Measurements from ENCODE around the gene INPP5D. TPM values are rescaled to one million over a fixed set of nuclear protein-coding genes. Genes with fewer than 3 reads are reported as not detected.

Gene INPP5D
- total and polyA plus RNA-seq, 2 of the 8 experiments (the other 6 are each of a cell fraction or from before 2014, with no cell fraction given): 4.5 to 7.1 TPM

DNA sequence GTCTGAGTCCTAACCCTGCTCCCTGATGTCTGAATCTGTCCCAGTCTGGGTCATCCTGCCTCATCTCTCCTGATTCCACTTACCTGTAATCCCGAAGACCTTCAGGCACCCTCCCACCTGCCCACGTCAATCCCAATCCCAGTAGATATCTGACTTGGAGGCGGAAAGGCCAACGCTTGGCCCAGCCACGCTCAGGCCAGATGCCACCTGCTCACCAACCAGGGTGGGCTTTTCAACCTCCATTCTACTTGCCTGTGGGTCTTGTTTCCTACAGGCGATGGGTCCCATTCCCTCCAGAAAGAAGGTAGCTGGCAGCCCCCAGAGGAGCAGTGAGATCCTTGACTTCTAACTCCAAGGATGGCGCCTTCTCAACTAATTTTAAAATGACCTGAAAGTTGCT lies 59.7 kb downstream of the INPP5D start:
- Histone ChIP-seq H4K20me1 (replicated peaks in 1 of 2; ENCODE audit: control insufficient read depth in 1 of 2, insufficient read depth in 2 of 2, low read length in 2 of 2) (no peaks in the 10 kb centered on the region), H3K23ac (ENCODE audit: insufficient read length) (no peak overlapping the region), H2BK12ac (ENCODE audit: low read depth, low read length) (no peak overlapping the region), H2BK120ac (replicated peaks; ENCODE audit: low read depth, low read length) (no peak overlapping the region), H3K4me3 (ENCODE audit: extremely low read depth in 1 of 4, insufficient read depth in 2 of 4, low read depth in 3 of 4, low read length in 4 of 4) (no peak overlapping the region), H3K14ac (ENCODE audit: insufficient read length) (no peak overlapping the region), H3K36me3 (ENCODE audit: control insufficient read depth in 2 of 4, insufficient read depth in 4 of 4, low read length in 3 of 4) (no peaks in the 10 kb centered on the region), H2AK5ac (ENCODE audit: low read depth, low read length) (no peak overlapping the region), H3K9ac (replicated peaks in 1 of 4; ENCODE audit: extremely low read depth in 1 of 4, low read depth in 3 of 4, low read length in 3 of 4) (no peak overlapping the region), H3K9me3 (ENCODE audit: insufficient read depth in 2 of 2, low read depth in 1 of 2, low read length in 1 of 2) (no peaks in the 10 kb centered on the region), H2AFZ (ENCODE audit: low read length) (no peak overlapping the region), H3K4me1 (replicated peaks in 1 of 4; ENCODE audit: control insufficient read depth in 3 of 4, insufficient read depth in 4 of 4, low read length in 3 of 4) (peaks cover 0 to 11% (median 1%) of the 10 kb centered on the region in 4 experiments; a peak in 3 of 7 replicates), H3K79me1 (ENCODE audit: low read depth, low read length) (no peaks in the 10 kb centered on the region), H2BK20ac (ENCODE audit: low read length) (no peak overlapping the region), H3K18ac (ENCODE audit: extremely low read depth, low read length) (no peak overlapping the region), H3K23me2 (ENCODE audit: low read depth, low read length) (no peaks in the 10 kb centered on the region), H3K4me2 (ENCODE audit: insufficient read depth in 1 of 2, low read depth in 2 of 2, low read length in 2 of 2) (no peak overlapping the region), H3K56ac (replicated peaks; ENCODE audit: insufficient read length, low read depth, low read length) (no peak overlapping the region), H3K4ac (replicated peaks; ENCODE audit: insufficient read length, low read depth, low read length) (no peak overlapping the region), H2BK5ac (ENCODE audit: low read depth, low read length) (no peak overlapping the region), H4K91ac (replicated peaks; ENCODE audit: insufficient read length, low read length) (no peak overlapping the region), H3K27me3 (replicated peaks in 1 of 4; ENCODE audit: control insufficient read depth in 3 of 4, extremely low read depth in 1 of 4, insufficient read depth in 3 of 4, low read length in 3 of 4) (no peaks in the 10 kb centered on the region), H4K8ac (ENCODE audit: extremely low read depth, insufficient read depth, low read length) (no peak overlapping the region), H3K79me2 (ENCODE audit: control insufficient read depth in 1 of 2, insufficient read depth in 2 of 2, low read length in 2 of 2) (no peaks in the 10 kb centered on the region), H3K27ac (ENCODE audit: low read depth, low read length) (no peak overlapping the region), H4K5ac (ENCODE audit: insufficient read length, low read depth, low read length) (no peak overlapping the region), H2BK15ac (ENCODE audit: low read length) (0 out of 2 replicates have a peak overlapping the region, but pooled peaks have one; percentile 11)
- CTCF ChIA-PET (ENCODE audit: partially characterized antibody): interaction anchor here (0.9 kb wide), 1 partner anchor 10 kb away, joined by 5 read pairs; no protein-coding TSS in a partner anchor
- POLR2A ChIA-PET (ENCODE audit: partially characterized antibody): no interaction called here
- WGBS, 2 experiments (ENCODE audit: extremely low coverage in 1 of 2, insufficient coverage in 1 of 2, insufficient read length in 1 of 2, insufficient replicate concordance in 2 of 2, low coverage in 1 of 2, low lambda C conversion rate in 2 of 2, missing lambda C conversion rate in 1 of 2): 89% methylated on average over 7 of the region's 7 CpGs; no CpG with 5 or more reads in 1 of the 2 experiments
- TF ChIP-seq, protein P1, sequence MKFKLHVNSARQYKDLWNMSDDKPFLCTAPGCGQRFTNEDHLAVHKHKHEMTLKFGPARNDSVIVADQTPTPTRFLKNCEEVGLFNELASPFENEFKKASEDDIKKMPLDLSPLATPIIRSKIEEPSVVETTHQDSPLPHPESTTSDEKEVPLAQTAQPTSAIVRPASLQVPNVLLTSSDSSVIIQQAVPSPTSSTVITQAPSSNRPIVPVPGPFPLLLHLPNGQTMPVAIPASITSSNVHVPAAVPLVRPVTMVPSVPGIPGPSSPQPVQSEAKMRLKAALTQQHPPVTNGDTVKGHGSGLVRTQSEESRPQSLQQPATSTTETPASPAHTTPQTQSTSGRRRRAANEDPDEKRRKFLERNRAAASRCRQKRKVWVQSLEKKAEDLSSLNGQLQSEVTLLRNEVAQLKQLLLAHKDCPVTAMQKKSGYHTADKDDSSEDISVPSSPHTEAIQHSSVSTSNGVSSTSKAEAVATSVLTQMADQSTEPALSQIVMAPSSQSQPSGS (IDR thresholded peaks at IDR 0.05; ENCODE audit: low read length): no peak
- no peak for TF ChIP-seq KDM5A (IDR thresholded peaks at IDR 0.05; ENCODE audit: low read length)
- TF ChIP-seq ZNF274 (IDR thresholded peaks at IDR 0.05; ENCODE audit: borderline replicate concordance, extremely low read depth, low read length): no peak
- no peak for TF ChIP-seq CHD2 (IDR thresholded peaks at IDR 0.05; ENCODE audit: low read length)
- TF ChIP-seq SIX5 (IDR thresholded peaks at IDR 0.05; ENCODE audit: low read depth, low read length): no peak
- TF ChIP-seq, protein P2, sequence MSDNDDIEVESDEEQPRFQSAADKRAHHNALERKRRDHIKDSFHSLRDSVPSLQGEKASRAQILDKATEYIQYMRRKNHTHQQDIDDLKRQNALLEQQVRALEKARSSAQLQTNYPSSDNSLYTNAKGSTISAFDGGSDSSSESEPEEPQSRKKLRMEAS (IDR thresholded peaks at IDR 0.05): no peak
- no peak for TF ChIP-seq EP300 (IDR thresholded peaks at IDR 0.05; ENCODE audit: borderline replicate concordance in 1 of 2, low read depth in 2 of 2, low read length in 2 of 2)
- TF ChIP-seq, protein P3, sequence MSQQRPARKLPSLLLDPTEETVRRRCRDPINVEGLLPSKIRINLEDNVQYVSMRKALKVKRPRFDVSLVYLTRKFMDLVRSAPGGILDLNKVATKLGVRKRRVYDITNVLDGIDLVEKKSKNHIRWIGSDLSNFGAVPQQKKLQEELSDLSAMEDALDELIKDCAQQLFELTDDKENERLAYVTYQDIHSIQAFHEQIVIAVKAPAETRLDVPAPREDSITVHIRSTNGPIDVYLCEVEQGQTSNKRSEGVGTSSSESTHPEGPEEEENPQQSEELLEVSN (IDR thresholded peaks at IDR 0.05): no peak
- no peak for TF ChIP-seq CHD1 (IDR thresholded peaks at IDR 0.05; ENCODE audit: low read depth, low read length)
- no peak for TF ChIP-seq RFX5 (IDR thresholded peaks at IDR 0.05; ENCODE audit: borderline replicate concordance, low read depth, low read length)
- no peak for TF ChIP-seq GTF2F1 (IDR thresholded peaks at IDR 0.05; ENCODE audit: borderline replicate concordance, low read depth, low read length)
- no peak for TF ChIP-seq EZH2 (IDR thresholded peaks at IDR 0.05; ENCODE audit: low read depth, low read length, severe bottlenecking)
- FAIRE-seq: no peak
- no peak for DNase-seq (ENCODE audit: low read depth in 1 of 2, low spot score in 2 of 2)

All from H1 (cell line).